DMS79 (cell line): ENCODE measurements around the gene GULP1.
"Not testable (repeated sequence)": the region's sequence is repeated elsewhere in the genome, so short reads cannot be mapped to it uniquely, and the experiment has no call there.

Source experiments
- DNase-seq: peaks from one replicate; lab custom pipeline; 2025; lab: John Stamatoyannopoulos, UW

GULP1 gene, protein sequence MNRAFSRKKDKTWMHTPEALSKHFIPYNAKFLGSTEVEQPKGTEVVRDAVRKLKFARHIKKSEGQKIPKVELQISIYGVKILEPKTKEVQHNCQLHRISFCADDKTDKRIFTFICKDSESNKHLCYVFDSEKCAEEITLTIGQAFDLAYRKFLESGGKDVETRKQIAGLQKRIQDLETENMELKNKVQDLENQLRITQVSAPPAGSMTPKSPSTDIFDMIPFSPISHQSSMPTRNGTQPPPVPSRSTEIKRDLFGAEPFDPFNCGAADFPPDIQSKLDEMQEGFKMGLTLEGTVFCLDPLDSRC

GRCh38 chr2:188291617-188292347, at the start of gene GULP1:
GULP1 (plus strand) TSS chr2:188291874; CDS start chr2:188477703, 185,829 bp downstream.
- no peak for DNase-seq

DNA sequence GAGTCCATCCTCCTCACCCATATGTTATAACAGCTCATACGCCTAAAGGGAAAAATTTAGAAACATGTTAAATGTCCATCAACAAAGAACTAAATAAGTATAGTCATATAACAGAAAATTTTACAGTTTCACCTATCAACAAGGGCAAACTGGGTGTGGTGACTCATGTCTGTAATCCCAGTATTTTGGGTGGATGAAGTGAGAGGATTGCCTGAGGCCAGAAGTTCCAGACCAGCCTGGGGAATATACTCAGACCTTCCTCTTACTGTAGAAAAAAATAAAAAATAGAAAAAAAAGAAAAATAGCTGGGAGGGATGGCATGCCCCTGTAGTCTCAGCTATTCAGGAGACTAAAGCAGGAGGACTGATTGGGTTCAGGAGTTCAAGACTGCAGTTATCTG, 48.3 kb upstream of the GULP1 start:
- DNase-seq: no peak

GRCh38 chr2:188244383-188244782, 47.3 kb upstream of the GULP1 start:
- DNase-seq: no peak

DNA sequence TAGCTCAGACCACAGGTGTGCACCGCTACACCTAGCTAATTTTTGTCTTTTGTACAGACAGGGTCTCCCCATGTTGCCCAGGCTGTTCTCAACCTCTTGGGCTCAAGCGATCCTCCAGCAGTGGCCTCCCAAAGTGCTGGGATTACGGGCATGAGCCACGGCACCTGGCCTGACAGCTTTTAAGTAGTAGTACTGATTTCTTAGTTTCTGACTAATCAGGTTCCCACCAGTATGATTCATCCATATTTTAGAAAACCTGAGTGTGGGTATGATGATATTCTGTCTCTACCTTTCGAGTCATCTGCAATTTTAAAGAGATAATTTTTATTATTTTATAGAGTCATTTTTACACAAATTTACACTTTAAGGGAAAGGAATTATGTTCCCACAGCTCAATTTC, 46.4 kb upstream of the GULP1 start:
- DNase-seq: no peak

DNA sequence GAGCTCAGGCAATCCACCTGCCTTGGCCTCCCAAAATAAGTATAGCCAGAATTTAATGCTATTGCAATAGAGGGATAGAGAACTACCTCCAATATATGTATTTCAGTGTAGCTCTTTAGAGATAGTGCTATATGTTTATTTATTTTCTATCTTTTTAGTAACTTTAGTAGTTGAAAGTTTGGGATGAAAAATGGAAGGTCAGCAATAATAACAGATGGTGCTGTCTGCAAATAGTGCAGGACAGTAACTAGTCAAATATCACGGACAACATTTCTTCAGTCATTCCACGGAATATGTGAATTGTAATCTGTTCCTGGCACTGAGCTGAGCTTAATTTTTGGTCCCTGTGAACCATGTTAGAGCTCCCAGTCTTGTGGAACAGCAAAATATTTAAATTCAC, 43.2 kb upstream of the GULP1 start:
- DNase-seq: no peak

DNA sequence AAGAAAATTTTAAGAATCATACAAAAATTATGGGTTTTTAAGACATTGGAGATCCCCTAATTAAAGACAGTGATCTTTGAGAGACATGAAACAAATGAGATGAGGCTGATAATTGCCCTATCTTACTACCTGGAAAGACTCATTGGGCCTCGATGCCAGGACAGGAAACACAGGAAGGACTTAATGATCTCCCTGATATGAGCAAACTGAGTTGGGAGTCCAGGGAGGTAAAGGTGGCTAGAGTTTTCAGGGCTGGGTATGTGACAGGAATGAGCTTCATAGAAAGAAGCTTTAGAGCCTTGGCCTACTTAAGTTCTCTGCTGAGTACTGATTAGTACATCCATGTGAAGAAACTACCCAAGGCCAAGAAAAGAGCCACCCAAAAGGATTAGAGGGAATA, 40.6 kb upstream of the GULP1 start:
- DNase-seq: no peak

GRCh38 chr2:188256420-188256819, 35.3 kb upstream of the GULP1 start:
- no peak for DNase-seq

DNA sequence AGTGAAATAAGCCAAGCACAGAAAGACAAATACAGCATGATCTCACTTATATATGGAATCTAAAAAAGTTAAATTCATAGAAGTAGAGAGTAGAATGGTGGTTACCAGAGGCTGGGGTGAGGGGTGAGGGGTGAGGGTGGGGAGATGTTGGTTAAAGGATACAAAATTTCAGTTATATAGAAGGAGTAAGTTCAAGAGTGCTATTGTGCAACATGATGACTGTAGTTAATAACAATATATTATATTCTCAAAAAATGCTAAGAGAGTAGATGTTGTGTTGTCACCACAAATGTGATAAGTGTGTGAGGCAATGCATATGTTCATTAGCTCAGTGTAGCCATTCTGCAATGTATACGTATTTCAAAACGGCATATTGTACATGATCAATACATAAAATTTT, 26.4 kb upstream of the GULP1 start:
- no peak for DNase-seq

DNA sequence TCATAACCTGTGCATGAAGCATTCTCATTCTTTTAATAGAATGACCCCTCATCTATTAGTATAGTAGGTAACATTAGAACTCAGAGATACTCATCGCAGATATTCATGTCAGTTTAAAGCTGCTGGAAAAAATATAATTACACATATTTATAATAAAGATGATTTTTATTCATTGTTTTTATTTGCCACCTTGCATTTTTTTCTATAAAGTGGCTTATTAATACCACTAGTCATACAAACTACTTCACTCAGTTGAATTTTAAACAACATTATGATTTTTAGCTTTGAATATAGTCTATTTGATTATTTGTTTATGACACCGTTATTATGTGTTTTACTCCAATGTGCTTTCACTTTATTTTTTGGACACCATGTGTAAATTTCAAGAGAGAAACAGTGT, 23.9 kb upstream of the GULP1 start:
- no peak for DNase-seq

DNA sequence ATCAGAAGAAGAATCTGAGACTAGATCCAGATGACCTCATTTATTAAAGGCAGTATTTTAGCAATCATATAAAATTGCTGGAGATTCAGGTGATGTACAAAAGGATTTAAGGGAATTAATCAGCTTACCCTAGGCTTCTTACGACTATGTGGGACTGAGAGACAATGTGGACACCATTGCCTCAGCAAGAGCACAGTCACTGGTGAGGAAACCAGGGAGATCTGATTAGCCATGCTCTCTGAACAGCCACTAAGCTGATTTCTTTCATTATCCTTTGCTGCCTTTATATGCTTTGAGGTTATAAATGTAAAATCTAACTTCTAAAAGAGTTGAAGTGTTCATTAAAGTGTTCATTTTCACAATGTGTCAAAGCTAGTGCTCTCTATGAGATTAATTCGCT, 22.7 kb upstream of the GULP1 start:
- no peak for DNase-seq

DNA sequence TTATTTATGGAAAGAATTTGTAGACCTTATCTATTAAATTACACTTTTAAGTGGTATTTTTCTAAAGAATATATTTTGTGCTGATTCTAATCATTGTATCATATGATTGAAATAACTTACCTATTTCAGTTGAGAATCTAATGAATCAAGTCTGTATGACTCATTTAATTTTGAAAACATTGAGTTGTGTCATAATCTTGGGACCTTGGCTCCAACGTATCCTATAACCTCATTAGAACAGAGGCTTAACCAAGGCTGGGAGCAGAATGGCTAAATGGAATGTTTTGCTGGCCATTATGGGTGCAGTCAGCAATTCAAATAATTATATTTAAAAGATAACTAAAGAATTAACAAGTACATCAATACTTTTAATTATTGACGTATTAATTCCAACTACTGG, 19.6 kb upstream of the GULP1 start:
- DNase-seq: no peak

DNA sequence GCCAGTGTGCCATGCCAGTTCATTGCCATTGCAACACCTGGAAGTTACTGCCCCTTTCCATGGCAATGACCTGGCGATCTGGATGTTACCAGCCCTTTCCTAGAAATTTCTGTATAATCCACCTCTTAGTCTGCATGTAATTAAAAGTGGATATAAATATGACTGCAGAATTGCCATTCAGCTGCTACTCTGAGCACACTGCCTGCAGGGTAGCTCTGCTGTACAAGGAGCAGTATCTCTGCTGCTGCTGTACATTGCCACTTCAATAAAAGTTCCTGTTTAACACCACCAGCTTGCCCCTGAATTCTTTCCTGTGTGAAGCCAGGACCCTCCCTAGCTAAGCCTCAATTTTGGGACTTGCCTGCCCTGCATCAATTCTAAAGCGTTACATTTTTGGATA, 17.4 kb upstream of the GULP1 start:
- DNase-seq: no peak

- no peak for DNase-seq
Measured at GRCh38 chr2:188276255-188276654, 15.4 kb upstream of the GULP1 start.

DNA sequence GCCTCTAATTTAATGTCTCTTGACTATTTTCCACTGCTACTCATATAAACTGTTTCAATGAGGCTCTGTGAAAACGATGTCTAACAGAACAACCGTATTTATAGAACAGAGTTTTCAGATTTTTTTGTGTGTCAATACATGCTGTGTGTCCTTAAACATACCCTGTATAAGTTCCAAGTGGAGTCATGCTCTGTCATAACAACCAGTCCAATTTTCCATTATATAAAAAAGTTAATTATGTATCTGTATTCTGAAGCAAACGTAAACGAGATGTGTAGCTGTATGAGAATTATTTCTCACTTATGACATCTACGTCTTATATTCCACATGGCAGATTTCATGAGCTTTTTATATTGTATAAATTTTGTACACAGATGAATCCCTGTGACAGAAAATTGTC, 13.9 kb upstream of the GULP1 start:
- no peak for DNase-seq

DNA sequence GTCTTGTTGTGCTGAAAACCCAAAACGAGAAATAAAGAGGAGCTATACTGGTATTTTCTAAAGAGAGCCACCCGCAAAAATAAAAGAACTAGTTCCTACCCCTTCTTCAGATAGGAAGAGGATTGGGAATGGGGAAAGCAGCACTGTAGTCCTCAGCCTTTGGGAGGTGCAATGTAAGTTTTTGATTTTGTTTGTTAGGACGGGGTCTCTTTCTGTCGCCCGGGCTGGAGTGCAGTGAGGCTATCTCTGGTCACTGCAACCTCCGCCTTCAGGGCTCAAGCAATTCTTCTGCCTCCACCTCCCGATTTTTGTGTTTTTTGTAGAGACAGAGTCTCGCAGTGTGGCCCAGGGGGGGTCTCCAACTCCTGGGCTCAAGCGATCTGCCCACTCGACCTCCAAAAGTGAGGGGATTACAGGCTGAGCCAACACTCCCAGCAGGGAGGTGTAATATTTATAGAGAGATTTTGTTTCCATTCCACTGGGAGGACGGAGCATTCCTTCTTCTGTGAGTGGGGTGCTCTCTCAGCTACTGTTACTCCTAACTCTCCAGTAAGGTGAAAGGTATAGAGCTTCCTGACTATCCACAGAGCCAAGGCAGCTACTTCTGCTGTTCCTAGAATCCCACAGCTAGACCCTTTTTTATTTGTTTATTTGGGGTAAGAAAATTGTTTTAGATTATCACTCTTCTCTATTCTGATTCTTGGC, 13.1 kb upstream of the GULP1 start:
- no peak for DNase-seq

- DNase-seq: no peak
Measured at GRCh38 chr2:188279093-188279445, 12.6 kb upstream of the GULP1 start.

DNA sequence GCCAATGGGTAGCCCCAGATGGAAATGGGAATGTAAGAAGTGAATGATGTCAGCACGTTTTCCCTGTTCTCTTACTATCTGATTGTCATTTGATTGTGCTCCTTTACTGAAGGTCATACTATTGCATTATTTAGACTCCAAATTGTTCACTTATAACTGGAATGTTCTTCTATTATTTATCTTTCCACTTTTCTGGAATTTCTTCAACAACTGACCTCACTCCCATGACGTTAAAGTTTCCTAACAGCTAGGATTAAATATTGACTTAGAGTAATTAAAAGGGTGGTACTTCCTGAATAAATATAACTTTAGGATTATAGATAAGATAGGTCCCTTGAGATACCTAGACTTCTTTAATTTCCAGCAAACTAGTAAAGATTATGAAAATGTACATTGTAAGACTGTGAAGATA, 10.9 kb upstream of the GULP1 start:
- DNase-seq: no peak

DNA sequence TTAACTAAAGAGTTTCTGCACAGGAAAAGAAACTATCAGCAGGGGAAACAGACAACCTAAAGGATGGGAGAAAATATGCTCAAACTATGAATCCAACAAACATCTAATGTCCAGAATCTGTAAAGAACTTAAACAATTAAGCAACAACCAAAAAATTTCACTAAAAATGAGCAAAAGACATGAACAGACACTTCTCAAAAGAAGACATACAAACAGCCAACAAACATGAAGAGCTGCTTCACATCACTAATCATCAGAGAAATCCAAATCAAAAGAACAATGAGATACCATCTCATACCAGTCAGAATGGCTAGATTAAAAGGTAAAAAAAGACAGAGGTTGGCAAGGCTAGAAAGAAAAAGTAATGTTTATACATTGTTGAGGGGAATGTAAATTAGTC, 8.8 kb upstream of the GULP1 start:
- no peak for DNase-seq

DNA sequence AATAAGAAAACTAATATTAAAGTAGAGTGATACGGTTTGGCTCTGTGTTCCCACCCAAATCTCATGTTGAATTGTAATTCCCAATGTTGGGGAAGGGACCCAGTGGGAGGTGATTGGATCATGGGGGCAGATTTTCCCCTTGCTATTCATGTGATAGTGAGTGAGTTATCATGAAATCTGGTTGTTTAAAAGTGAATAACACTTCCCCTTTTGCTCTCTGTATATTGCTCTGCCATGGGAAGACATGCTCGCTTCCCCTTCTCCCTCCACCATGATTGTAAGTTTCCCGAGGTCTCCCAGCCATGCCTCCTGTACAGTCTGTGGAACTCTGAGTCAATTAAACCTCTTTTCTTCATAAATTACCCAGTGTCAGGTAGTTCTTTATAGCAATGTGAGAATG, 7.4 kb upstream of the GULP1 start:
- not testable (repeated sequence) for DNase-seq

- DNase-seq: no peak
Measured at GRCh38 chr2:188285049-188285448, 6.6 kb upstream of the GULP1 start.

GRCh38 chr2:188285774-188286173, 5.9 kb upstream of the GULP1 start:
- DNase-seq: no peak

DNA sequence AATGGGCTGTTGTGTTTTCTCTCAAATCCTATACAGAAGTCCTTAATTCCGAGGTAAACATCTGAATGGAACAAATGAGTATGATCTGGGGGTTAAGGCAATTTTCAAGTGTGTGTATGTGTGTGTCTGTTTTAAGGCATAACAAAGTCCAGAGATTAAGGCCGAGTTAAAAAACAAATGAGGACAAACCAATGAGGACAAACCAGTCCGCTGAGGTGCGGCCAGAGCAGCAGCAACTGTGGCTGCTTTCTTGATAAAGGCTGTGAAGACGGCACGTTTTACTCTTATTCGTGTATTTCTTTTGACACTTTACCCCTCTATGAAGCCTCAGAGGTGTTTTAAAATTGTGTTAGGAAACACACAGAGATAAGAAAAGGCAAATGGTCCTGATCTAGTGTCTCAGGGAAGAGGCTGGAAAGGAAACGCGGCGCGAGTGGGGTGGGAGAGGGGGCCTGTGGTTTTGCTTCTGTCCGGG, 495 bp upstream of the GULP1 start:
- no peak for DNase-seq
